Measurements from ENCODE around the gene CSNK2B.
A peak's percentile ranks its signal among the peaks of the same experiment; 100 is the strongest.
"Not testable (repeated sequence)": the region's sequence is repeated elsewhere in the genome, so short reads cannot be mapped to it uniquely, and the experiment has no call there.

The CSNK2B gene

DNA sequence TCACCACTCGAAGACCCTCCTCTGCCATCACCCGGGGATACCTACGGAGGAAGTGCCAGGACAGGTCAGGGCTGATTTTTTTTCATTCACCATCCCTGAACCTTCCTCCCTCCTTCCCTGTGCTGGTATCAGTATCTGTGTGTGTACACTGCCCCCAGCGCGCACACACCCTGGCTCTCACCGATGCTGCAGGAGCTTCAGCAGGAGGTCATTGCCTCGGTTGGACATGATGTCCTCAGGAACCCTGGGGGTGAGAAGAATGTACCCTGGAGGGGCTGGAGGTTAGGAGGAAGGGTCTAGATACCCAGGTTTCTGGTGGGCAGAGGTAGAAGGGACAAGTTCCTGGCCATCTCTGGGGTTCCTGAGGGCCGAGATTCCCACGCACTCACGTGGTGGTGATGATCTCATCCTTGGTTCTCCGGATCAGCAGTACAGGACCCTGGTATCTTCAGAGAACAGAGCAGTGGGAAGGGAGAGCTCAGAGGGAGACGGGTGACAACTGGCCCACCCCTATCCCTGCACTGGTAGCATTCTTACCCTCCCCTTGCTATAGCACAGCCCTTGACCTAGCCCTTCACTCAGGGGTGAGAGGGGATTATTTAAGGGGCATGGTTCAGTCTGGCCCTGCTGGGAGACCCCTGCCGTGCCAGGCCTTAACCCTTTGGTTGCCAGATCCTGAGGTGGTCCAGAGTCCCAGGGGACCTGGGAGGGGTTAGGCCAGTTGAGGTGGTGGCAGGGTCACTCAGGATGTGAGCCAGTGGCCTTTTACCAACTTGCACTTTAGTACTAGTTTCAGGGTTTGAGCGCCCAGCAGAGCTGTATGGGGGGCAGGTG is 22.2 kb downstream of the CSNK2B start:
- DNase-seq (ENCODE audit: low read depth): no peak

GRCh38 chr6:31689249-31690110 is 23.6 kb downstream of the CSNK2B start:
- no peak for DNase-seq (ENCODE audit: low read depth)

DNA sequence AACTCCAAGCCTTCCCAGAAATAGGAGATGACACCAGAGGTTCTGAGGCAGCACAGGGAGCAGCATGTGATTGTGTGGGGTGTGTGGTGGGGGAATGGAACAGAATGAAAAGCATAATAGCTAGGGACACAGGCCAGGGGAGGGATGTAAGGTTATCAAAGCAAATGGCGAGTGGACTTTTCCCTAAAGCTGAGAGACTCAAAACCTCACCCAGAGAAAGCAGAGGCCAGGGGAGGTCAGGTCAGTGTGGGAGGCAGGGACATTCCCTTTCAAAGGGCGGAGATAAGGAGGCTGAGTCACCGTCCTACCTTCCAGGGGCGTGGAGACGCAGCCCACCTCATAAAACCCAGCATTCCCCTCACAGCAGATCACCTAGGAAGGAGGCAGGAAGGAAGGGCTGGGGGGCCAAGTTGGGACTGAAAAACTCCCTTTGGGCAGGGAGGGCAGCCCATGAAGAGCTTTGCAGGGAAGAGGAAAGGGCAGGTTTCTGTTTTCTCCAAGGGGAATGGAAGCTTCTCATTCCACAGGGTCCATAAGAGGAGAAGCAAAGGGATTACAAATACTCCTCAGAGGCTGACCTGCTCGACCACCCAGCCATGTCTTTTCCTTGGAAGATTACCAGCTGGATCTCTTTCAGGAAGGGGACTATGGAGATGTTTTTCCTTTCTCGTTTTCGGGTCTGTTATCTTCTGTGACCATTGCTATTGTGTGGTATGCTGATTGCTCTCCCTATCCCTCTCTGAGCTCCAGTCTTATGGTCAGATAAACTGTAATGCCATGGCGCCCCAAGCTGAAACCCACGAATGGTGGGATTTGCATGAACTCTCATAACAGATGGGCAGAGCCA is 24.6 kb downstream of the CSNK2B start:
- no peak for DNase-seq (ENCODE audit: low read depth)

- DNase-seq (ENCODE audit: low read depth): no peak
Observed at GRCh38 chr6:31691078-31691463, 25.2 kb downstream of the CSNK2B start.

GRCh38 chr6:31691564-31692108 is 25.8 kb downstream of the CSNK2B start:
- no peak for DNase-seq (ENCODE audit: low read depth)

GRCh38 chr6:31692353-31692752 is 26.5 kb downstream of the CSNK2B start:
- no peak for DNase-seq (ENCODE audit: low read depth)

DNA sequence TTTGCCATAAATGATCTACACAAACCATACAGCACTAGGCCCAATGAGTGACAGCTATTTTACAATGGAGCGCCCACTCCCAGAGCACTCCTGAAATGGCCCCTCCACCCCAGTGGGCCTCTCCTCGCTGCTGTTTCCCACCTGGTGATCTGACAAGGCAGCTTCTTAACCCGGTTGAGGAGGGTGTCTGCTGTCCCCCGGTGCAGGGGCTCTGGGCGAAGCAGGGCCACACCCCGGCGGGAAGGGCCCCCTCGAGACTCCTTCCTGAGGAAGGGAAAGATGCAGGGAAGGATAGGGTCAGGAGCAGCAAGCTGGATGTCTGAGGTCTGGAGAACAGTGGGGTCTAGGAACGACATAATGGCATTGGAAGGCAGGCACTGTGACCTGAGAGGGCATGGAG is 27.0 kb downstream of the CSNK2B start:
- DNase-seq (ENCODE audit: low read depth): no peak

DNA sequence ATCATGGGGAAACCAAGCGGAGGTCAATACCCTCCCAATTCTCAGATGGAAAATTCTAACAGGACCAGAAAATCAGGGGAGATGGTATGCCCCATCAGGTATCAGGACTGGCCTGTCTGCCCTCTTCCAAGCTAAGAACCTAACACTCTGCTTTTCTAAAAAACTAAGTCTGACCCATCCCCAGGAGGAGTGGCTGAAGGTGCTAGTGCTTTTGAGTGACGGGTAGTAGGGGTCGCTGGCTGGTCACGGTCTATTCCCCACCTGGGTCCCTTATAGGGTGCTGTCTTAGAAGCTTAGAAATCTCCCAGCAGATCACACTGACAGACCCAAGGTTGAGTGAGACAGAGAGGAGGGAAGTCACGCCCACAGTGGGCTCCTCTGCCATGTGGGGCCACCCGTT is 27.7 kb downstream of the CSNK2B start:
- DNase-seq (ENCODE audit: low read depth): no peak

GRCh38 chr6:31697555-31697954 is 31.7 kb downstream of the CSNK2B start:
- DNase-seq (ENCODE audit: low read depth): no peak

GRCh38 chr6:31700740-31701401 is 35.0 kb downstream of the CSNK2B start:
- no peak for DNase-seq (ENCODE audit: low read depth)

DNA sequence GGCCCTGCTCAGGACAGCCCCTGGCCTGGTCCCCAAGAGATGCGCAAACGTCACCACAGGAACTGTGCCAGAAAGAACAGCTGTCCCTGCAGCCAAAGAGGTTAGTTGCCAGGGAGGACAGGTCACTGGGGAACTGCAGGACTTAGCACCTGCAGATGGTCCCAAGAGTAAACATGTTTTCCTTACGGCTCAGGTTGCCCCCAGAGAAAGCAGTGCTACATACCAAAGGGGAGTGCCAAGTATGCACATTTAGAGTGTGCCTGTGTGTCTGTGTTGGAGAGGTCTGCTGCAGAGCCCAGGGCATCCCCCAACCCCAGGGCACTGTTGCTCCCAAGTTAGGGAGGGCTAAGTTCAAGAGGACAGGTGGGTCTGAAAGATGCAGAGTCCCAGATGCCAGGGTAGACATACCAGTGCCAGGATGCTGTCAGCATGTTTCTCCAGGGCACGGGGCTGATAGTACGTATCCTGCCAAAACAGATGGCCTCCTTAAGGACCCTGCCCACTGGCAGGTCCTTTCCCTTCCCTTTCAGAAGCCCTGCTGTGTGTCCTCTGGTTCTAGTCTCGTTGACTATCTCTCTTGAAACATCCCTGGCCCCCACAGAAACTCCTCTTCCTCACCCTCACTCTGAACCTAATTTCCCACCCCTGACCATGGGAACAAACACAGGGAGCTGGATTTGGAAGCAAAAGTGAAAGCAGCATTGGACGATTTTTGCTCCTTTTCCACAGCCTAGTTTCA is 36.0 kb downstream of the CSNK2B start:
- DNase-seq (ENCODE audit: low read depth): no peak

- DNase-seq (ENCODE audit: low read depth): no peak
Observed at GRCh38 chr6:31702405-31702818, 36.5 kb downstream of the CSNK2B start.

- peak; percentile 94 for DNase-seq (ENCODE audit: low read depth)
Observed at GRCh38 chr6:31702819-31703716, 37.2 kb downstream of the CSNK2B start, which contains the start of gene ABHD16A. Gene ABHD16A (minus strand): TSS chr6:31703324. CDS start chr6:31703281, 43 bp downstream.

GRCh38 chr6:31705931-31706330 is 40.1 kb downstream of the CSNK2B start:
- DNase-seq (ENCODE audit: low read depth): no peak

DNA sequence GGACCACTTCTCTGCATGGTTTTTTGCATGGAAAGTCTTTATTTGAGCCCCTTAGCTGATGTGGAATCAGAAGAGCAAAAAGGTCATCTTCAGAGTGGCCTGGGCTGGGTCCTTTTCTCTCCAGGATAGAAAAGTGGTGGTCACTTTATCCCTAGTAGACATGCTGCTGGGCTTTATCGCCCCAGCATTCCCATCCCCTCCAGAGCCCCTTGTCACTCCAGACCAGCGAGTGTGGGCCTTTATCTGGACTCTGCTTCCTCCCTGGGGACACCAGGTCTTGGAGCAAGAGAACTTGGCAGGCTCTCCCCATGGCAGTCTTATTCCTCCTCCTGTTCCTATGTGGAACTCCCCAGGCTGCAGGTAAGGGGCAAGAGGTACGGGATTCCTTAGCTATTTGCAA is 40.7 kb downstream of the CSNK2B start, which contains the start of gene LY6G6F:
Gene LY6G6F, plus strand, starts transcription at position 268 of the 400 bp plus-strand sequence. Its CDS starts 41 bp downstream, at position 309.
- DNase-seq (ENCODE audit: low read depth): no peak

DNA sequence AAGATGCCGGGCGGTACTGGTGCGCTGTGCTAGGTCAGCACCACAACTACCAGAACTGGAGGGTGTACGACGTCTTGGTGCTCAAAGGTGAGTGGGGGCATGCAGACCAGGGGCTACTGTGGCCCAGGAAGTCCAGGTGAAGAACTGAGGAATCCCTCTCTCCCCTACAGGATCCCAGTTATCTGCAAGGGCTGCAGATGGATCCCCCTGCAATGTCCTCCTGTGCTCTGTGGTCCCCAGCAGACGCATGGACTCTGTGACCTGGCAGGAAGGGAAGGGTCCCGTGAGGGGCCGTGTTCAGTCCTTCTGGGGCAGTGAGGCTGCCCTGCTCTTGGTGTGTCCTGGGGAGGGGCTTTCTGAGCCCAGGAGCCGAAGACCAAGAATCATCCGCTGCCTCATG is 41.8 kb downstream of the CSNK2B start:
- DNase-seq (ENCODE audit: low read depth): no peak

GRCh38 chr6:31708224-31708623 is 42.3 kb downstream of the CSNK2B start:
- DNase-seq (ENCODE audit: low read depth): no peak

DNA sequence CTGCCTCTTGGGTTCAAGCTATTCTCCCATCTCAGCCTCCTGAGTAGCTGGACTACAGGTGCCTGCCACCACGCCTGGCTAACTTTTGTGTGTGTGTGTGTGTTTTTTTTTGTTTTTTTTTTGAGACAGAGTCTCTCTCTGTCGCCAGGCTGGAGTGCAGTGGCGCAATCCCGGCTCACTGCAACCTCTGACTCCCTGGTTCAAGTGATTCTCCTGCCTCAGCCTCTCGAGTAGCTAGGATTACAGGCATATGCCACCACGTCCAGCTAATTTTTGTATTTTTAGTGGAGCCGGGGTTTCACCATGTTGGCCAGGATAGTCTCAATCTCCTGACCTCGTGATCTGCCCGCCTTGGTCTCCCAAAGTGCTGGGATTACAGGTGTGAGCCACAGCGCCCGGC is 43.3 kb downstream of the CSNK2B start:
- not testable (repeated sequence) for DNase-seq (ENCODE audit: low read depth)

DNA sequence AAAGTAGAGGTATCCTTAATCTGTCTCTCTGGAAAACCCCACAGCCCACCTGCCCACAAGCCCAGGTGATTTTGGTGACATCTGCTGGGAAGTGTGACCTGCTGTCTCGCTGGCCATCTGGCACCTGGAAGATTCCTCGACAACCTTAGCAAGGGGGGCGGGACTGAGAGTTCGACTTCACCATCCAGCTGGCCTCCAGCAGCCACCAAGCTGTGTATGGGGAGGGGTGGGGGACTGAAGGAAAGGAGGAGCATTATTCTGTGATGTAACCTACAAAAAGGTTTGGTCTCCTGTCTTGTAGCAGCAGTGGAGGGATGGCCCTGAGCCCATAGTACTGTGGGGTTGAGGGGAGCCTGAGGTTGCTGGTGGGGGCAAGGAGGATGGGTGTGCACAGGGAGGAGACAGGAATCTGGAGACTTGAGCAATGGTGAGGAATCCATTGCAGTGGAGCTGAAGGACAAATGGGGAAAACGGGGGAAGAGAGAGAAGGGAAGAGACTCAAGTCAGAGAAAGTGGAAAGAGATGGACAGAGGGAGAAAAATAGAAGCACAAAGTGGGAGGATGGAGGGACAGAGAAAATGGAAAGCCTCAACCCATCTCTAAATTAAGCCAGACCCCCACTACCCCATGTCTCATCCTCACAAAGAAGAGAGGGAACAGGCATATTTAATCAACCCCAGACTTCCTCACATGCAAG is 44.8 kb downstream of the CSNK2B start:
- no peak for DNase-seq (ENCODE audit: low read depth)

Data from stimulated activated CD8-positive, alpha-beta memory T cell treated with anti-CD3 and anti-CD28 coated beads, Interleukin-4, amount 100 ng/mL, for 24 hours (primary cell).